COR-L47 (cell line): ENCODE measurements around the gene AHSG.

Source experiments
- DNase-seq: peaks from one replicate; lab custom pipeline; 2025; lab: John Stamatoyannopoulos, UW

The AHSG gene

GRCh38 chr3:186640473-186640818 is 27.6 kb downstream of the AHSG start:
- DNase-seq: no peak

GRCh38 chr3:186640929-186641328 is 28.1 kb downstream of the AHSG start:
- DNase-seq: no peak

GRCh38 chr3:186642014-186642413 is 29.2 kb downstream of the AHSG start:
- no peak for DNase-seq

- no peak for DNase-seq
Measured at GRCh38 chr3:186643493-186643892, 30.6 kb downstream of the AHSG start.

GRCh38 chr3:186644683-186645082 is 31.8 kb downstream of the AHSG start:
- DNase-seq: no peak

- DNase-seq: no peak
Measured at GRCh38 chr3:186646106-186646505, 33.2 kb downstream of the AHSG start.

- no peak for DNase-seq
Measured at GRCh38 chr3:186646841-186647240, 34.0 kb downstream of the AHSG start.

GRCh38 chr3:186648851-186649250 is 36.0 kb downstream of the AHSG start:
- no peak for DNase-seq

GRCh38 chr3:186651678-186652215 is 38.9 kb downstream of the AHSG start:
- no peak for DNase-seq

- no peak for DNase-seq
Measured at GRCh38 chr3:186653080-186653707, 40.3 kb downstream of the AHSG start.

- no peak for DNase-seq
Measured at GRCh38 chr3:186653984-186654383, 41.1 kb downstream of the AHSG start.

GRCh38 chr3:186663361-186664118 is 50.7 kb downstream of the AHSG start:
- DNase-seq: no peak

- DNase-seq: no peak
Measured at GRCh38 chr3:186664119-186664495, 51.2 kb downstream of the AHSG start.

GRCh38 chr3:186664506-186664905 is 51.6 kb downstream of the AHSG start:
- no peak for DNase-seq

GRCh38 chr3:186665625-186666188 is 52.8 kb downstream of the AHSG start, which contains the start of gene HRG:
Gene HRG (plus strand): TSS chr3:186666014. CDS start chr3:186666032, 18 bp downstream.
- DNase-seq: no peak

GRCh38 chr3:186668426-186668825 is 55.6 kb downstream of the AHSG start:
- DNase-seq: no peak

- DNase-seq: no peak
Measured at GRCh38 chr3:186669378-186670084, 56.7 kb downstream of the AHSG start.

GRCh38 chr3:186670155-186670554 is 57.3 kb downstream of the AHSG start:
- no peak for DNase-seq
